SK-N-MC (cell line): Measurements from ENCODE around the gene ISCA1.

Experiments used
- EZH2 ChIP-seq: fragments of 200-600 bp; sonication (generic); IDR thresholded peaks from one replicate; pipeline ENCODE4 v1.6.1; 2017; ENCODE audit warnings: antibody characterized with exemption
- POLR2AphosphoS5 ChIP-seq: IDR thresholded peaks from 2 replicates; pipeline ENCODE4 v1.6.1; 2012; ENCODE audit warnings: mild to moderate bottlenecking, low read depth, low read length, borderline replicate concordance

GRCh38 chr9:86330186-86330585 lies 47.8 kb upstream of the ISCA1 start:
- no peak for TF ChIP-seq POLR2AphosphoS5
- no peak for TF ChIP-seq EZH2
